ENCODE results near the gene TMEM25.

The TMEM25 gene

GRCh38 chr11:118535261-118535660, 4.3 kb downstream of the TMEM25 start:
- no peak for TF ChIP-seq TEAD4 (IDR thresholded peaks at IDR 0.05)
- no peak for TF ChIP-seq REST (IDR thresholded peaks at IDR 0.05; ENCODE audit: low read depth)
- no peak for TF ChIP-seq EP300 (IDR thresholded peaks at IDR 0.05; ENCODE audit: borderline replicate concordance)
- no peak for TF ChIP-seq RAD21 (IDR thresholded peaks at IDR 0.05; ENCODE audit: low read depth)
- TF ChIP-seq CEBPB (IDR thresholded peaks at IDR 0.05), result no peak
- no peak for TF ChIP-seq CREB1 (IDR thresholded peaks at IDR 0.05; ENCODE audit: low read depth)
- TF ChIP-seq TCF12 (IDR thresholded peaks at IDR 0.05; ENCODE audit: low read depth), result no peak
- TF ChIP-seq, protein P1, sequence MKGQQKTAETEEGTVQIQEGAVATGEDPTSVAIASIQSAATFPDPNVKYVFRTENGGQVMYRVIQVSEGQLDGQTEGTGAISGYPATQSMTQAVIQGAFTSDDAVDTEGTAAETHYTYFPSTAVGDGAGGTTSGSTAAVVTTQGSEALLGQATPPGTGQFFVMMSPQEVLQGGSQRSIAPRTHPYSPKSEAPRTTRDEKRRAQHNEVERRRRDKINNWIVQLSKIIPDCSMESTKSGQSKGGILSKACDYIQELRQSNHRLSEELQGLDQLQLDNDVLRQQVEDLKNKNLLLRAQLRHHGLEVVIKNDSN (IDR thresholded peaks at IDR 0.05), result no peak
- no peak for TF ChIP-seq NFIC (IDR thresholded peaks at IDR 0.05)
- no peak for TF ChIP-seq TAF1 (IDR thresholded peaks at IDR 0.05; ENCODE audit: low read depth)
- no peak for TF ChIP-seq FOXM1 (IDR thresholded peaks at IDR 0.05; ENCODE audit: borderline replicate concordance, low read depth)
- no peak for TF ChIP-seq MAX (IDR thresholded peaks at IDR 0.05)
- no peak for TF ChIP-seq YY1 (IDR thresholded peaks at IDR 0.05; ENCODE audit: low read depth)
- TF ChIP-seq ZBTB7A (IDR thresholded peaks at IDR 0.05; ENCODE audit: low read depth), result no peak
- no peak for TF ChIP-seq EGR1 (IDR thresholded peaks at IDR 0.05)

GRCh38 chr11:118536726-118537125, 5.7 kb downstream of the TMEM25 start:
- TF ChIP-seq CREB1 (IDR thresholded peaks at IDR 0.05; ENCODE audit: low read depth) (no peak), TEAD4 (IDR thresholded peaks at IDR 0.05) (no peak), CEBPB (IDR thresholded peaks at IDR 0.05) (no peak), EP300 (IDR thresholded peaks at IDR 0.05; ENCODE audit: borderline replicate concordance) (no peak), EGR1 (IDR thresholded peaks at IDR 0.05) (no peak), YY1 (IDR thresholded peaks at IDR 0.05; ENCODE audit: low read depth) (no peak), NFIC (IDR thresholded peaks at IDR 0.05) (no peak), MAX (IDR thresholded peaks at IDR 0.05) (no peak), ZBTB7A (IDR thresholded peaks at IDR 0.05; ENCODE audit: low read depth) (no peak)
- TF ChIP-seq, protein P1 (IDR thresholded peaks at IDR 0.05), result no peak

DNA sequence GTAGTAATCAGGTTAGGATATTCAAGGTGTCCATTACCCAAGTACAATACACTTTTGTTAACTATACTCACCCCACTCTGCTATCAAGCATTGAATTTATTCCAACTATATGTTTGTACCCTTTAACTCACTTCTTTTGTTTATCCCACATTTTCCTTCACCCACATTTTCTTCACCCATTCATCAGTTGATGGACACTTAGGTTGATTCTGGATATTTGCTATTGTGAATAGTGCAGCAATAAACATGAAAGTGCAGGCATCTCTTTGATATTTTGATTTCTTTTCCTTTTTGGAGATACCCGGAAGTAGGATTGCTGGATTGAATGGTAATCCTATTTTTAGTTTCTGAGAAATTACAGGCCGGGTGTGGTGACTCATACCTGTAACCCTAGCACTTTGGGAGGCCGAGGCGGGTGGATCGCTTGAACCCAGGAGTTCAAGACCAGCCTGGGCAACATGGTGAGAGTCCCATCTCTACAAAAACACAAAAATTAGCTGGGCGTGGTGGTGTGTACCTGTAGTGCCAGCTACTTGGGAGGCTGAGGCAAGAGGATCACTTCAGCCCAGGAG, 6.5 kb downstream of the TMEM25 start:
- TF ChIP-seq TCF12 (IDR thresholded peaks at IDR 0.05; ENCODE audit: low read depth) (no peak), REST (IDR thresholded peaks at IDR 0.05; ENCODE audit: low read depth) (no peak), TEAD4 (IDR thresholded peaks at IDR 0.05) (no peak), EGR1 (IDR thresholded peaks at IDR 0.05) (no peak), NFIC (IDR thresholded peaks at IDR 0.05) (no peak), CEBPB (IDR thresholded peaks at IDR 0.05) (no peak), YY1 (IDR thresholded peaks at IDR 0.05; ENCODE audit: low read depth) (no peak), TAF1 (IDR thresholded peaks at IDR 0.05; ENCODE audit: low read depth) (no peak), MAX (IDR thresholded peaks at IDR 0.05) (no peak), FOXM1 (IDR thresholded peaks at IDR 0.05; ENCODE audit: borderline replicate concordance, low read depth) (no peak), RAD21 (IDR thresholded peaks at IDR 0.05; ENCODE audit: low read depth) (no peak), EP300 (IDR thresholded peaks at IDR 0.05; ENCODE audit: borderline replicate concordance) (no peak), CREB1 (IDR thresholded peaks at IDR 0.05; ENCODE audit: low read depth) (no peak), ZBTB7A (IDR thresholded peaks at IDR 0.05; ENCODE audit: low read depth) (no peak)
- TF ChIP-seq, protein P1 (IDR thresholded peaks at IDR 0.05), result no peak

GRCh38 chr11:118544010-118544646, 13.1 kb downstream of the TMEM25 start:
- TF ChIP-seq MAX (IDR thresholded peaks at IDR 0.05), result no peak

DNA sequence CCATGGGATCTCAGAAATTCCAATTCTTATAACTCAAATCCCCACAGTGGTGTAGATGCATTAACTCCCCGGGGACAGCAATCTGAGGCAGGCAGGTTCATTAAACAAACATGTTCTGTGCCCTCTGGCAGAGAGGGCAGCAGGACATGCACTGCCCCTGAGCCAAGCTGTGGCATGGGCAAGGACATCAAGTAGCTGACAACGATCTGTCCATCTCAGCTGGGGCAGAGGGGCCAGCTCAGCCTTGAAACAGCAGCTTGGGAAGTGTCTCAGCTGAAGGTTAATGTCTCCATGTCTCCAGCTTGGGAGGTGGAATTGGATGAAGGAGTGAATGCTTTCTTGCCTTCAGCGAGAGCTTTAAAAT, 13.6 kb downstream of the TMEM25 start:
- TF ChIP-seq RAD21 (IDR thresholded peaks at IDR 0.05; ENCODE audit: low read depth), result no peak
- TF ChIP-seq, protein P1 (IDR thresholded peaks at IDR 0.05), result no peak
- no peak for TF ChIP-seq EP300 (IDR thresholded peaks at IDR 0.05; ENCODE audit: borderline replicate concordance)
- TF ChIP-seq CEBPB (IDR thresholded peaks at IDR 0.05), result no peak
- TF ChIP-seq TEAD4 (IDR thresholded peaks at IDR 0.05), result no peak
- TF ChIP-seq MAX (IDR thresholded peaks at IDR 0.05), result no peak
- TF ChIP-seq CREB1 (IDR thresholded peaks at IDR 0.05; ENCODE audit: low read depth), result no peak
- no peak for TF ChIP-seq REST (IDR thresholded peaks at IDR 0.05; ENCODE audit: low read depth)
- no peak for TF ChIP-seq TCF12 (IDR thresholded peaks at IDR 0.05; ENCODE audit: low read depth)
